ENCODE data around the gene DUSP28. TPM values are rescaled to one million over a fixed set of nuclear protein-coding genes. Genes with fewer than 3 reads are reported as not detected.

The DUSP28 gene
- total and polyA plus RNA-seq, 10 of the 15 experiments (the other 5 are each of a cell fraction or from before 2014, with no cell fraction given), result 2.5 to 12.5 (median 6.4) TPM

- in situ Hi-C loops (cut with MboI) (no loop called here), intact Hi-C loops (cut with micrococcal nuclease; ENCODE audit: unreplicated experiment) (no loop called here)
- Histone ChIP-seq H3K27me3 (replicated peaks in 1 of 2; ENCODE audit: control insufficient read depth in 2 of 2, insufficient read depth in 2 of 2, low read length in 1 of 2) (no peaks in the 10 kb centered on the region), H2AFZ (ENCODE audit: control insufficient read depth, low read depth, low read length) (no peak overlapping the region), H3K79me2 (ENCODE audit: control insufficient read depth, insufficient read depth, low read length) (no peaks in the 10 kb centered on the region), H3K4me3 (no peak overlapping the region), H3K9ac (ENCODE audit: control insufficient read depth, insufficient read depth, low read length) (no peak overlapping the region), H3K4me2 (ENCODE audit: control insufficient read depth, insufficient read depth) (no peak overlapping the region), H3K4me1 (ENCODE audit: control insufficient read depth, insufficient read depth, low read length) (no peaks in the 10 kb centered on the region), H3K27ac (ENCODE audit: control insufficient read depth, insufficient read depth) (no peak overlapping the region), H3K9me3 (replicated peaks; ENCODE audit: control insufficient read depth, insufficient read depth, low read length) (peaks cover 26% of the 10 kb centered on the region; the same call in 2 of the 3 replicates), H3K36me3 (ENCODE audit: control insufficient read depth in 2 of 2, insufficient read depth in 2 of 2, low read length in 1 of 2) (peaks cover 0 to 3% of the 10 kb centered on the region in 2 experiments; a peak in 1 of 4 replicates), H4K20me1 (ENCODE audit: control insufficient read depth, insufficient read depth) (no peaks in the 10 kb centered on the region)
- ATAC-seq, result no peak
- FAIRE-seq, result no peak
- BruUV-seq (replicated peaks), result no TSS peak
- no peak for DNase-seq (ENCODE audit: low read depth, low spot score)
- ChIA-PET POLR2A (no interaction called here), CTCF (interaction anchor here (0.7 to 1.2 kb wide), 2 partner anchors 11 to 15 kb away, joined by 3 to 6 read pairs; no protein-coding TSS in a partner anchor), SMC1A (ENCODE audit: uncharacterized antibody, unreplicated experiment) (interaction anchor here (0.7 to 1.0 kb wide), 2 partner anchors 12 to 15 kb away, joined by 3 read pairs; no protein-coding TSS in a partner anchor), RAD21 (ENCODE audit: unreplicated experiment) (no interaction called here)
- 96% methylated on average over 16 of the region's 16 CpGs for WGBS (ENCODE audit: insufficient coverage, insufficient replicate concordance, low lambda C conversion rate, missing lambda C conversion rate)
- no peak for TF ChIP-seq SP1 (IDR thresholded peaks at IDR 0.05; ENCODE audit: low read depth, low read length)
- TF ChIP-seq BMI1 (IDR thresholded peaks at IDR 0.05; ENCODE audit: borderline replicate concordance), result no peak
- no peak for TF ChIP-seq RFX5 (IDR thresholded peaks at IDR 0.05; ENCODE audit: low read depth, low read length)
- no peak for TF ChIP-seq EGR1 (IDR thresholded peaks at IDR 0.05; ENCODE audit: borderline replicate concordance in 1 of 2, low read depth in 2 of 2, low read length in 2 of 2)
- no peak for TF ChIP-seq NBN (IDR thresholded peaks at IDR 0.05)
- TF ChIP-seq POLR2AphosphoS2 (IDR thresholded peaks at IDR 0.05; ENCODE audit: low read depth, low read length), result no peak
- no peak for TF ChIP-seq FOXK2 (IDR thresholded peaks at IDR 0.05)
- no peak for TF ChIP-seq ZBTB33 (IDR thresholded peaks at IDR 0.05)
- TF ChIP-seq GATAD2B (conservative IDR thresholded peaks at IDR 0.05; ENCODE audit: low read depth), result no peak
- no peak for TF ChIP-seq YY1 (IDR thresholded peaks at IDR 0.05; ENCODE audit: low read depth, low read length)
- TF ChIP-seq ZZZ3 (IDR thresholded peaks at IDR 0.05; ENCODE audit: control insufficient read depth, insufficient read length, low read depth), result no peak
- TF ChIP-seq SPI1 (IDR thresholded peaks at IDR 0.05; ENCODE audit: borderline replicate concordance, insufficient read depth, low read depth, low read length), result no peak
- TF ChIP-seq SUZ12 (IDR thresholded peaks at IDR 0.05; ENCODE audit: unreplicated experiment), result no peak
- no peak for TF ChIP-seq SIX5 (IDR thresholded peaks at IDR 0.05; ENCODE audit: low read depth, low read length, severe bottlenecking)
Measured at GRCh38 chr2:240529344-240529999, 30.7 kb upstream of the DUSP28 start.
